ENCODE measurements around the gene FAM187B.

The FAM187B gene

DNA sequence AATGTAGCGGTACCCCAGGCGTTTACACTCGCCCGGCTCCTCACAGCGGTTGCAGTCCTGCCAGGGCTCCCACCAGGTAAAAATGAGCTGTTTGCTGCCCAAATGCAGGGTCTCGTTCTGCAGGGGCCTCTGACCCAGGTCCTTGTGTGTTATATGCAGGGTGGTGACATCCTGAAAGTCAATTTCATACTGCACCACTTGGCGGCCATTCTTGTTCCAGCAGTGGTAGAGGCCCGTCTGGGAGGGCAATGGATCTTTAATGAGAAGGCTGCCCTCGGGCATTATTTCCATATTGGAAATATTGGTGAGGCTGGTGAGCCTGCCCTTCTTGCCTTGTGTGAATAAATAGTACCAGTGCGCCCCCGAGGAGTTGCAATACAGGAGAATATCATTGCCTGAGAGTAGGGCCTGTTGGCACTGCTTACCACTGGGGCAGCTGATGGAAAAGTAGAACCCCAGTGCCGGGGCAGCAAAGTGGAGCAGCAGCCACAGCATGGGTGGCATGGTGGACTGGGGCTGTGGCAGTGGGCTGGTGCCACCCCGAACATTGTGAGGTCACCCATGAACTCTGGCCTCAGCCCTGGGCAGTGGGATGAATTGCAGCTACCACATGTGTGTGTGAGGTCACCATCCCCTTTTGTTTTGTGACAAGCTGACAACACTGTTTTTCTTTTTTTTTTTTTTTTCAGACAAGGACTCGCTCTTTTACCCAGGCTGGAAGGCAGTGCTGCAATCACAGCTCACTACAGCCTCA, at the start of gene FAM187B:
Gene FAM187B (minus strand): TSS at position 563 of the 754 bp plus-strand sequence. CDS start 59 bp downstream, at position 504.
- DNase-seq: no peak

DNA sequence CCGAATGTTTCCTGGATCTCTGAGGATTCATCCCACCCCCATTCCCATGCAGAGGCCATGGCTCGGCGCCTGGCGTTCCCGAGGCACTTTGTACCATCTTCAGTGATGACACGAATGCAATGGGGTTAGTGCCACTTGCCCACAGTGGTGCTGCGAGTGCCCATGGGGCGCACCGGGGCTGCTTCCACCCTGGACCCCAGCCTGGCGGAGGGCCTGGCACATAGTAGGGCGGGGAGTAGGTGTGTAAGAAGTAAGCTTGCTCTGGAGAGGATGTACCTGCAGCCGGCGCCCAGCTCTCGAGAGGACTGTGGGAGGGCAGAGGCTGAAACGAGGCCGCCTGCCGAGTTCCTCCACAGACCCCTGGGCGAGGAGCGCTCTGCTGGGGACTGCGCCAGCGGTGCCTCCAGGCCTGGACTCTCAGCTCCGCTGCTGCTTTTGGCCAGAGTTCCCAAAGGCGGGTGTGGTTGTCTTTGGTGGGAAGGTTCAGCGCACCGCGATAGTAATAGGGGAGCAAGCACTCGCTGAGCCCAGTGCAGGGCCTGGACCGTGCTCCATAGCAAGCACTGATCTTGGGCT, 48.3 kb upstream of the FAM187B start:
- DNase-seq: no peak

DNA sequence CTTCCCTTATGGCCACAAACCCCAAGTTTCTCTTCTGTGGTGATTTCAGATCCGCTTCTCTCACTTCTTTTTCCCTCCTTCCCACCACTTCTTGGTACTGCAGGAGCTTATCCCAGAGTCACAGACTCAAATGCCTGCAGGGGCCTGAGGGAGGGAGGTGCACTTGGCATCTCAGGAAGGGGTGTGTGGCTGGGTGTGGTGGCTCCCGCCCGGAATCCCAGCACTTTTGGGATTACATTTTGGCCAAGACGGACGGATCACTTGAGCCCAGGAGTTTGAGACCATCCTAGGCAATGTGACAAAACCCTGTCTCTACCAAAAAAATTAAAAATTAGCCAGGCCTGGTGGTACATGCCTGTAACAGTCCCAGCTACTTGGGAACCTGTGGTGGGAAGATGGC, 45.8 kb upstream of the FAM187B start:
- DNase-seq: no peak

DNA sequence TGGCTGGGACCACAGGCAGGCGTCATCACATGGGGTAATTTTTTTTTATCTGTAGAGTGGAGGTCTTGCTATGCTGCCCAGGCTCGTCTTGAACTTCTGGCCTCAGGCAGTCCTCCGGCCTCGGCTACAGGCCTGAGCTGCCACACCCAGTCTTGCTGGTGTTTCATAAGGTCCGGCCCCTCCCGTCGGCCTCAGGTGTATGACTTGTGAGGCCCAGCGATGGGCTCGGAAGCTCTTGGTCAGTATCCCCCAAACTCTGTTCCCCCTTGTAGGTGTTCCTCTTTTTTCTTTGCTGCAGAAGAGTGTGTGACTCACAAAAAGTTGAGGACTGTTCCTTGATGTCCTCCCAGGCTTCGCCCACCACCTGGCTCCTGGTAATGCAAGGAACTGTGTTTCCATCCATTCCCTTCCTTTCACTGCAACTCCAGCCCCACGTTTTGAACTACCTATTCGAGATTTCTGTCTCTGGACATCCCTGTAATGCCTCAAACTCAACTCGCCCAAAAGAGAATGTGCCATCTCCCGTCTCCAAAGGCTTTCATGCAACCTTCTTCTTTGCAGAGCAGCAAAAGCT, 45.2 kb upstream of the FAM187B start:
- DNase-seq: no peak

DNA sequence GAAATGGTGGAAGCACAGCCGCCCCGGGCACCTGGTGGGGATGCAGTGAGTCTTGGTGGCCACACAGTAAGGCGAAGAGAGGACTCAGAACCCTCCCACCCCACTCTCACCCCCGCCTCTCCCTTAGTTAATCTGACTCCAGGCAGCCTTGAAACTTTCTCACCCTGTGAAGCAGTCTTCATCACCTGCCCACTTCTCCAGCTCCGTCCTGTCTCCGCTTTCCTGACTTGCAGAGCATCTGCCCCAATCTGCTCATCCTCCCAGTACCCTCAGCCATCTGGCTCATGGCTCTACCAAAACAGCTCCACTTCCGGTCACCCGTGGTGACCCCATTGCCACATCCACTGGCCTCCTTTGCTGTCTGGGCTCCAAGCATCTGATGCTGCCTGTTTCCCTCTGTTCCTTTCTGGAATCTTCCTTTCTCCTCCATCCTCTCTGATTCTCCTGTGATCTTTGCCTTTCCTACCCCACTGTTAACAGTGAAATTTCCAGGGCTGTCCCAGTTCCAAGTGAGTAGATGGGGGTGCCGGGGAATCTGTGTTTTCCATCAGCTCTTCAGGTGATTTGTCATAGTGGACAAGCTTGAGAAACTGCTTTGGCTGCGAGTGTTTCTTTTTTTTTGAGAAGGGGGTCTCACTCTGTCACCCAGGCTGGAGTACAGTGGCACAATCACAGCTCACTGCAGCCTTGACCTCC, 44.6 kb upstream of the FAM187B start:
- no peak for DNase-seq

DNA sequence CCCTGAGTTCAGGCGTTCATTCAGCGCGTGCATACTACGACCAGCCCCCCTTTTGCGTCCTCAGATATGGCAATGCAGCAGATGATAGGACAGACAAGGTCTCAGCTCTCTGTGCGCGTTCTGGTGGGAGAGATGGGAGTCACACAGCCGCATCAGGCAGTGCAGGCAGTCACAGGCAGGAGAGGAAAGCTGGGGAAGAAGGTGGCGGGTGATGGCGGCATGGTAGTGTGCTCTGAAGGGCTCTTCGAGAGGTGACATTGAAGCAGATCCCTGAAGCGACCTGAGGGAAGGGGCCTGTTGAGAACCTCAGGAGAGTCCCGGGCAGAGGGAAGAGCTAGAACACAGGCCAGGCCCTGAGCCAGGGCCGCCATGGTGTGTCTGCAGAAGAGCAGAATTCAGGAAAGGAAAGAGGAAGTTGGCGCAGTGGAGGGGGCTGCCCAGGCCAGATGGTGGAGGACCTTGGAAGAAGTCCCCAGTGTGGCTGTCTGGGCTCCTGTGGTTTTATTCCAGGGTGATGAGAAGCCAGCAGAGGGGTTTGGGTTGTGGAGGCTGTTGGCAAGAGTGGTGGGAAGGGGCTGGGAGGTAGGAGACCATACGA, 43.7 kb upstream of the FAM187B start:
- DNase-seq: peak in 1 of 2 donors; percentile 31

DNA sequence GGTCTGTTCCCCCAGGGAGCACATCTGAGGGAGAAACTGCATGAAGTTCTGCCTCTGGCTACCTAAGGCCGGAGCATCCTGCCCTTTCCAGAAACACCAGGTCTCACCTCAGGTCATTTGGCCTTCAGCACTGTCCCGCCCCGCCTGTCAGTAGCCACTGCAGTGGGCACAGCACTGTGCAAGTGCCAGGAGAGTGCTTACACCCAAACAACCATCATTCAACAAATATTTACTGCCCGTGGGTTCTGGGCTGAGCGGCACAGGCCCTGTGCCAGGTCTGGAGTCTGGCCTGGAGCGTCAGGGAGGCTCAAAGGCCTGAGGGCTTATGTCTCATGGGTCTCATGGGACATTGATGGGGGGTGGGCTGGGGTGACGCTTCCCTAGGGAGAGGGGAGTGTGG, 43.0 kb upstream of the FAM187B start:
- no peak for DNase-seq

DNA sequence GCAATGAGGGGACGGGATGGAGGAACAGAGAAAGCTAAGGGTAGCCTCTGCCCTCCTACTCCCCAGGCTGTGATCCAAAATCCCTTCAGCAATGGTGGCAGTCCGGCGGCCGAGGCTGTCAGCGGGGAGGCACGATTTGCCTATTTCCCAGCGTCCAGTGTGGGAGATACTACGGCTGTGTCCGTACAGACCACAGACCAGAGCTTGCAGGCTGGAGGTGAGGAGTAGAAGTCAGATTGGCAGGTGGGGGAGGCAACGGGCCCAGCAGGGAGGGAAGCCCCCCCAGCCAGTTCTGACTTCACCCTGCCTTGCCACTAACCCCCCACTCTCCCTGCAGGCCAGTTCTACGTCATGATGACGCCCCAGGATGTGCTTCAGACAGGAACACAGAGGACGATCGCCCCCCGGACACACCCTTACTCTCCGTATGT, 41.9 kb upstream of the FAM187B start:
- no peak for DNase-seq

DNA sequence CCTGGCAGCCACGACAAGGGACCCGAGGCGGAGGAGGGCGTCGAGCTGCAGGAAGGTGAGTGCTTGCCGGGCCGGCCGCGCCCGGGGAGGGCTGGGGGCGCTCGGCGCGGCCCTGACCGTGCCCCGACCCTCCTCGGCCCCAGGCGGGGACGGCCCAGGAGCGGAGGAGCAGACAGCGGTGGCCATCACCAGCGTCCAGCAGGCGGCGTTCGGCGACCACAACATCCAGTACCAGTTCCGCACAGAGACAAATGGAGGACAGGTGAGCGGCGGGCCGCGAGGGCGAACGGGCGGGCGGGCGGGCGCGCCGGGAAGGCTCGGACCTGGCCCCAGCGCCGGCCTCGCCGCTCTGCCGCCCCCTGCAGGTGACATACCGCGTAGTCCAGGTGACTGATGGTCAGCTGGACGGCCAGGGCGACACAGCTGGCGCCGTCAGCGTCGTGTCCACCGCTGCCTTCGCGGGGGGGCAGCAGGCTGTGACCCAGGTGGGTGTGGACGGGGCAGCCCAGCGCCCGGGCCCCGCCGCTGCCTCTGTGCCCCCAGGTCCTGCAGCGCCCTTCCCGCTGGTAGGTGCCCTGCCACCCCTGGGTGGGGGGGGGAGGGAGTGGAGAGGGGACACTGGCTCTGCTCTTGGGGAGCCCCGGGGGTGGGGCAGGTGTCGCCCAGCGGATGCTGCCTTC, 41.0 kb upstream of the FAM187B start:
- DNase-seq: peak; percentile 82 to 88

DNA sequence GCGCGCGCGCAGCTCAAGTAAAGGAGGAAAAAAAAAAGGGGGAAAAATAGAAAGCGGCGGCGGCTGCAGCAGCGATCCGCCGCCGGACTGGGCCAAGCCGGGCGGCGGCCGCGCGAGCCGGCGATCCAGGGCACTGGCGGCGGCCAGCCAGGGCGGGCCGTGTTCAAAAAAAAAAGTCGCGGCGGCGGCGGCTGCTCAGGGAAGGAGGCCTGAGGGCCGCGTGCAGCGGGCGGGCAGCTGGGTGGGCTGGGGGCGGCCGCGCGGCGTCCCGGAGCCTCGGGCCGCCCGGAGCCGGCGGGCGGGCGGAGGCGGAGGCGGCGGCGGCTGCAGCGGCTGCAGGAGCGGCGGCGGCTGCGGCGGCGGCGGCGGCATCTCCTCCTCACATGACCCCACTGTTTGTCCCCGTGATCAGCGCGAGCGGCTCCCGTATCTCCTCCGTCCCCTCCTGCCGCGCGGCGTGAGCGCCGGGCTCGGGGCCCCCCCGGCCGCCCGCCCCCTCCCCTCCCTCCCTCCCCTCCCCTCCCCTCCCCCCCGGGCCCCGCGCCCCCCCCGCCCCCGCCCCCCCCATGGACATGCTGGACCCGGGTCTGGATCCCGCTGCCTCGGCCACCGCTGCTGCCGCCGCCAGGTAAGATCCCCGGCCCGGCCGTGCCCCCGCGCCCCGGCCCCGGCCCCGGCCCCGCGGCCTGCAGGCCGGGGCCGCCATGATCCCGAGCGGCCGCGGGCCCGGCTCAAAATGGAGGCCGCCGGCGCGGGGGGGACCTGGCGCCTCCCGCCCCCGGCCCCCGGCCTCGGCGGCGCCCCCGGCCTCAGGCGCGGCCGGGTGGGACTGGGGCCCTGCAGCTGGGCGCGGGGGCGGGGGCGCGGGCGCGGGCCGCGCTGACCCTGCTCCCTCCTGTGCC, 40.2 kb upstream of the FAM187B start, which contains the start of gene USF2:
Gene USF2 (plus strand): TSS at position 427 of the 902 bp plus-strand sequence. CDS start 140 bp downstream, at position 567.
- peak; percentile 62 to 74 for DNase-seq

DNA sequence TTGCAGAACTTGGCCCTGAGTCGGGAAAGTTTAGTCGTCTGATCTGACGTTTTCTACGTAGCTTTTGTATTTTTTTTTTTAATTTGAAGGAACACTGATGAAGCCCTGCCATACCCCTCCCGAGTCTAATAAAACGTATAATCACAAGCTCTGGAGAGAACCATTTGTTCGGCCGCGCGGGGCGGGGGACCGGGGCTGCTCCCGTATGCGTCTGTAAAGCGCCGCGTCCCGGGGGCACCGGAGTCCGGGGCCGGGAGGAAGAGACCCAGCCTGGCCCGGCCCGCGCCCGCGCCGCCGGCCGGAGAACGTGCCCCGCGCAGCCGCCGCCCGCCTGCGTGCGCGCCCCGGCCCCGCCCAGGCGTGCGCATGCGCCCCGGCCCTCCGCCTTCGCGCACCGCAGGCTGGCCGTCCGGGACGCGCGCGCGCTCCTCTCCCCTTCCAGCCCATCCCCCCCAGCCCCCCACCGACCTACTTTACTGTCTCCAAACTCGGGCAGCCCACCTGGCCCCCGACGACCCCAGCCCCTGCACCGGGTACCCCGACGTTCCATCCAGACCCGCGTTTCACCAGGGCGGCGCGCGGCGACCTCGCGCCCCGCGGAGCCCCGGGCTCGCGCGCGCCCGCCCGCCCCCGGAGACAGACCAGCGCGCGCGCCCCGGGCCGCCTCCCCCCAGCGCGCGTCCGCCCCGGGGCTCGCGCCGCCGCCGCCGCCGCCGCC, 39.4 kb upstream of the FAM187B start:
- DNase-seq: peak; percentile 78 to 82

DNA sequence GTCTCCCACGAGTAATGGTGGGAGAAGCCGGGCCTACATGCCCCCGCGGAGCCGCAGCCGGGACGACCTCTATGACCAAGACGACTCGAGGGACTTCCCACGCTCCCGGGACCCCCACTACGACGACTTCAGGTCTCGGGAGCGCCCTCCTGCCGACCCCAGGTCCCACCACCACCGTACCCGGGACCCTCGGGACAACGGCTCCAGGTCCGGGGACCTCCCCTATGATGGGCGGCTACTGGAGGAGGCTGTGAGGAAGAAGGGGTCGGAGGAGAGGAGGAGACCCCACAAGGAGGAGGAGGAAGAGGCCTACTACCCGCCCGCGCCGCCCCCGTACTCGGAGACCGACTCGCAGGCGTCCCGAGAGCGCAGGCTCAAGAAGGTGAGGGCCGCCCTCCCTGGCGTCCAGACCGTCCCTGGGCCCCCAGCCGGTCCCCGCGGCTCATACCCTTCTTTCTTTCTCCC, 38.8 kb upstream of the FAM187B start:
- peak in 1 of 2 donors; percentile 44 for DNase-seq

DNA sequence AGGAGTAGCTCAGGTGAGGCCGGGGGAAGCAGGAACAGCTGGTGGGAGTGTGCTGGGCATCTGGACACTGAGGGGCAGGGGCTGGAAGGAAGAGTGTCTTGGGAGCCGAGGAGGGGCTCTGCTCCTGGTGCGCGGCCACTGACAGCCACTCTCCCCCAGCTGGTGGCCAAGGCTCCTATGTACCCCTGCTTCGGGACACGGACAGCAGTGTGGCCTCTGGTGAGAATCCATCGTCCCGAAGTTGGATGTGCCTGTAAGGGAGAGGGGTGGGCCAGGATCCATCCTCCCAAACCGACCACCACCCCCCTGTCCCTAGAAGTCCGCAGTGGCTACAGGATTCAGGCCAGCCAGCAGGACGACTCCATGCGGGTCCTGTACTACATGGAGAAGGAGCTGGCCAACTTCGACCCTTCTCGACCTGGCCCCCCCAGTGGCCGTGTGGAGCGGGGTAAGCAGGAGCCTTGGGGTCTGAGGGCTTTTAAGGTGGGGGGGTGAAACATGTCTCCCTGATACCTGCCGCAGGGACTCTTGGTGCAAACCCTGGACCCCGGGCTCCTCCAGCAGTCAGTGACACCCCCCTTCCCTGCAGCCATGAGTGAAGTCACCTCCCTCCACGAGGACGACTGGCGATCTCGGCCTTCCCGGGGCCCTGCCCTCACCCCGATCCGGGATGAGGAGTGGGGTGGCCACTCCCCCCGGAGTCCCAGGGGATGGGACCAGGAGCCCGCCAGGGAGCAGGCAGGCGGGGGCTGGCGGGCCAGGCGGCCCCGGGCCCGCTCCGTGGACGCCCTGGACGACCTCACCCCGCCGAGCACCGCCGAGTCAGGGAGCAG, 38.2 kb upstream of the FAM187B start:
- DNase-seq: no peak

DNA sequence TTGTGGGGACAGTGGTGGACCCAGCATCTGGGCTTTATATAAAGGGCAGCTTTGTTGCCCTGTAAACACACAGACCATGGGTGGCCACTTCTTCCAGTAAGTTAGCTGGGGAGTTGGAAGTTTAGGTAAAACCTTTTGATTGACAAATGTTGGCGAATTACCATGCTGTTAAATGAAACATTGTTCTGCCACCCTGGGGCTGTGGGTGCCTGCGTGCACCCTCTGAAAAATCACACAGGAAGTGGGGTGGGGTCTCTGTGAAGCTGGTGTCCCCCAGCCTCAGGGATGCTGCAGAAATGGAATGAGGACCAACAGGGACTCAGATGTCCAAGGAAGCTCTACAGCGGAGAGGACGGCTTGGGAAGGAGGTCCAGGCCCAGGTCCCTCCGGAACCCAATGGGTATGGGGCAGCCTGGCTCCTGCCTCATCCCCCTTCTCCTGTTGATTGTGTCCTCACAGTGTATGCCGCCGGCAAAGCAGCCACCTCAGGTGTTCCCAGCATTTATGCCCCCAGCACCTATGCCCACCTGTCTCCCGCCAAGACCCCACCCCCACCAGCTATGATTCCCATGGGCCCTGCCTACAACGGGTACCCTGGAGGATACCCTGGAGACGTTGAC, 37.5 kb upstream of the FAM187B start:
- DNase-seq: no peak

DNA sequence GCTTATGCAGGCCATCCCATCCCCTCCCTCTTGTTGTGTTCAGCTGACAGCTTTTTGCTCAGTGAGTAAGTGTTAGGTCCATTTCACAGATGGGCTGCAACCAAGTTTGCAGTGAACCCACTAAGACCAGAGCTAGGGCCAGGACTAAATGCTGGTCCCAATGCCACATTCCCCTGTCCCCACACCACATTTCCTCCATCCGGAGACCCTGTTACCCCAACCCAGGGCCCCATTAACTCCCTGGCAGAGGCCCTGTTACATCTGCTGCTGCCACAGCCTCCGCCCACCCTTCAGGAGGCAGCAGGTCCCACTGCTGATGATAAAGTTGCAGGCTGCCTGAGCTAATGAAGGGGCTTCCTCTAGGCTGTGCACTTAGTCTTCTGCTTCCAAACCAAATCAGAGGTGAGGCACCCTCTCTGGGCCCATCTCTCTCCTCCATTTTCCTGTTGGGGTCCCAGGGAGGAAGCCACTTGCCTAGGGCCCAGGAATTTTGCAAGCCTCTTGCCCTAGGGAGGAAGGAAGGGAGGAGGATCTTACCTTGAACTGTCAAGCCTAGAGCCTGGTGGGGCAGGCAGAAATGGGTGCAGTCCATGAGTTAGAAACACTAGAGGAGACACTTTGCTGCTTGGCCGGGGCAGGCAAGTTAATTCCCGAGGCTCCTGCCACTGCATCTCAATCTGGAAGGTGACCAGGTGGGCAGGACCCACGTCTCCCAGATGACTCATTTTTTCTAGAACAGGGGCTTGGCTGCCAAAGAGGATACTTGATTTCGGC, 36.8 kb upstream of the FAM187B start:
- no peak for DNase-seq

DNA sequence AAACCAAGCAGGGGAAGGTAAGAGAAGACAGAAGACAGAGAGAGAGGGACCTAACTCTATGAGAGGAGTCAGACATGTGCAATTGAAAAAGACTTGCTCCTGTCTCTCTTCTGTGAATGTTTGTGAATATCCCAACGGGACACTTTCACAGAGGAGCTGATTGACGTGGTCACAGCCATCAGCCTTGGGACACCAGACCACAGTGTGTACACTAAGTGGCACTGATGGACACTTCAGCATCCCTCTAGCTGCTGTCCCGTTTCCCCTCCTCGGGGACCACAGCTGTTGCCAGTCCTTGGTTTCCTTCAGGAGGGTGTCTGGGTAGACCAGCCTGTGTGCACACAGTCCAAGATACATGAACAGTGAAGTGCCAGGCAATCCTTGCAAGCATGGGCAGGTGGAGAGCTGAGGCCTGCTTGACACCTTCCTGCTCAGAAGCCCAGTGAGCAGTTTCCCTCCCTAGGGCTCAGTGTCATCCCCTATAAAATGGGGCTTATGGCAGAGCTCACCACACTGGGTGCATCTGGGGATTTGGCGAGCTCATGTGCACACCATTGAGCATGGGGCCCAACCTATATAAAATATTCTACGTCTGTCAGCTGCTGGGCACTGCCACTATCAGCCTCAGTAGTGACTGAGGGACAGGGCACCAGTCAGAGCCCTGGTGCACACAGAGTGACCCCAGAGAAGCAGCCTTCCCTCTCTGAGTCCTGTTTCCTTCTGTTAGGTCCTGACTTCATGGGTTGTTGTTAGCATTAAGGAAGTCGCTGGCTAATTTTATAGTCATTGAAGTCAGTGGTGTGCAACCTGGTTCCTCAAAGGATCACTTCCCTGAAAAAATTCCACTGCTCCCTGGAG, 36.0 kb upstream of the FAM187B start:
- no peak for DNase-seq

DNA sequence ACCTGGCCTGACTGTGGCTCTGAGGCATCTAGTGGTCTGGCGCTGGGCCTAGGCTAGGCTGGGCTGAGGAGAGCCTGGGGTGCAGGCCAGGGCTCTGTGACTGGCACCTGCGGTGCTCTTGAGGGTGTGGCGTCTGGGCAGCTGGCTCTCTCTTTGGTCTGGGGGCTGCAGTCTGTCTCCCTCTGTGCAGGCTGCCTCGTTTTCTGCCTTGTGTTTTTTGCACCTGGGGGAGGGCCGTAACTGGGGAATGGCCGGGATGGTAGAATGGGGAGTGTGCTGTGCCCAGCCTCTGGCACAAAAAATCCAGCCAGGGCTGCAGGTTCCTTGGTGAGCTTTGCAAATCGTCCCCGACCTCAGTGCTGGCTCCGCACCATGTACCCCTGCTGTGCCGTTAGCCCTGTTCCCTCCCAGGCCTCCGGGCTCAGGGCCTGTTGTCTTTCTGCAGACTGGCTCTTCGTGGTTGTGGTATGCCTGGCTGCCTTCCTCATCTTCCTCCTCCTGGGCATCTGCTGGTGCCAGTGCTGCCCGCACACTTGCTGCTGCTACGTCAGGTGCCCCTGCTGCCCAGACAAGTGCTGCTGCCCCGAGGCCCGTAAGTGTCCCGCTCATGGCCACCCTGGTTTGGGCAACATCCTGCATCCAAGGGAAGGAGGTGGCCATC, 33.7 kb upstream of the FAM187B start:
- no peak for DNase-seq

Data from CD4-positive, alpha-beta T cell treated with Interleukin-1 beta for 1 hour (primary cell).